HG03457 (cell line): ENCODE data around the gene DYNC2H1.

Source experiments
- ATAC-seq: cut with Tn5 transposase; IDR thresholded peaks from one replicate; pipeline ENCODE4 v1.9.1; 2021; ENCODE audit warnings: moderate number of reproducible peaks; ENCODE audit not compliant: unreplicated experiment

The DYNC2H1 gene

DNA sequence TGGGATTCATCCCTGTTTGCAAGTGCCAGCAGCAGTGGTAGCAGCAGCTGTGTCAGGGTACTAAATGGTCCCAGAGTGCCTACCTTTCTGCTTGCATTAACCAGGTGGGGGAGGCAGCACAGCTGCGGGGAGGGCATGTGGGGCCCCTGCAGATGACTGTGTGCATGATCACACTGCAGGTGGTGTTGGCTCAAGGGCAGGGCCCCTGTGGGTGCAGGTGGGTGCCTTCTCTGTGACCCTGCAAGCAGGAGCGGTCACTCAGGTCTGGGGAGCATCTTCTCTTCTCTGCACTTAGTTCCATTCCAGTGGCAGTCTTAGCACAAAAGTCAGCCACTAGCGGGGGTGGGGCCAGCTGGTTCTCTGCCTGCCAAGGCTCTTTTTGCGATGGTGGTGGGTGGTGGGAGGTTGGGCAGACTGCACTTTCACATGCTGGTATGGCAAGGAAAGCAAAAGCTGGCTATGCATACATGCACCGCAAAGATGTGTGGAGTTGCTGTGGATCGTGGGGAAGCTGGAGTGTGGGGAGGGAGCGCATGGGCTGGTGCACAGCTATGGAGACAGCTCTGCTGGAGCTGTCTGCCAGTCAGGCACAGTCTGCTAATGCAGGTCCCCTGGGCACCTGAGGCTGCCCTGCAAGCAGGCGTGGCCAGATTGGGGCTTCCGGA lies 157.1 kb downstream of the DYNC2H1 start:
- no peak for ATAC-seq

DNA sequence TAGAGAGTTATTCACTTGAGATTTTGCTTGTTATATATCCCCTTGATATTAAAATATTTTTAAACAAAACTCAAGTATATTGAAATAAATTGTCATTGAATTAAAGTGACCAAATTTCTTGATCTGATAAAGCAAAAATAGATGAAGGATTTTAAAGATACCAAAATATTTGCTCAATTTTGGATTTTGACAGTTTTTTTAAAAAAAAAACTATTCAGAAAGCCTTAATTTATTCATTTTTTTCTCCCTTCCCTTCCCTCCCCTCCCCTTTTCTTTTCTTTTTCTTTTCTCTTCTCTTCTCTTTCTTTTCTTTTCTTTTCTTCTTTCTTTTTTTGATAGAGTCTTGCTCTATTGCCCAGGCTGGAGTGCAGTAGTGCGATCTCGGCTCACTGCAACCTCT lies 163.7 kb downstream of the DYNC2H1 start:
- no peak for ATAC-seq

DNA sequence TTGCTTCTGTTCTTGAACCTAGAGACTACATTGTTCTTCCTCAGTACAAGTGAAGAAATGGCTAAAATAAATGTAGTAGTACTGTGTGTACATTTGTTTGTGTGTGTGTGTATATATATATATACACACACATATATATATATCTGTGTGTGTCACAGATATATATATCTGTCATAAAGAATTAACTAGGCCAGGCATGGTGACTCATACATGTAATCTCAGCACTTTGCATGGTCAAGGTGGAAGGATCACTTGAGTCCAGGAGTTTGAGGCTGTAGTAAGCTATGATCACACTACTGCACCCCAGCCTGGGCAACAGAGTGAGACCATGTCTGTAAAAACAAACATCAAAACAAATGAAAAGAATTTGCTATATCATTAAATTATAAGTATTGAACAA lies 164.8 kb downstream of the DYNC2H1 start:
- ATAC-seq, result no peak

DNA sequence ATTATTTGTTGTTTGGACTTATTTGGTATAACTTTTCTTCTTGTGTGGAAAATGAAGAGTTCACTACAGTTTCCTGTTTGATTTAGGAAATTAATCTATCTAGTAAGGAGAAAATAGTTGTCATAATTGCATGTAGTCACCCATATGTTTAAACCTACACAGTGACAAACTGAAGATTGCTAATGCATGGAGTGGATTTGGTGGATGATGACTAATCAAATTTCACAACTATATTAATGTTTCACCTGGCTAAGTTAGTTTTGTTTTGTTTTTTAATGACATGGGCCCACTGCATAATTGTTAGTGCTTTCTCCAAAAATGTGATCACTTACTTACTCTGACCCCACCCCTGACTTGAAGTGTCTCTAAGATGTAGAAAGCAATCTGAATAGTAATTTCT lies 170.6 kb downstream of the DYNC2H1 start:
- no peak for ATAC-seq

DNA sequence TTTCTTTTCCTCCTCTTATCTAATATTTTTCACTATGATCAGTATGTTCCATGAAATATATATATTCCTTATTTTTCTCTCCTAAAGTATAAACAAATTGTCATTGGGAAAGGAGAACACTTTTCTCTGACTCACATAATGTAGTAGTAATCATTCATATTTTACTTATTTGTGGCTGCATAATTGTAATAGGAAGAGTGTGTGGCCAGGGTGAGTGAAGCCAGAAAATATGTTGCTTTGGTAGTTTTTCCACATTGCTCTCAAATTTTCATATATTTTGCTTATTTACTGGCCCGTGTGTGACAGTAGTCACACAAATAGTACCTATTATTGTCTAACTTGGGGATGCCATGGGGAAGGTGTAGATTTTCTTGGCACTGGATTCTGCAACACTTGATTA lies 172.1 kb downstream of the DYNC2H1 start:
- ATAC-seq, result no peak

DNA sequence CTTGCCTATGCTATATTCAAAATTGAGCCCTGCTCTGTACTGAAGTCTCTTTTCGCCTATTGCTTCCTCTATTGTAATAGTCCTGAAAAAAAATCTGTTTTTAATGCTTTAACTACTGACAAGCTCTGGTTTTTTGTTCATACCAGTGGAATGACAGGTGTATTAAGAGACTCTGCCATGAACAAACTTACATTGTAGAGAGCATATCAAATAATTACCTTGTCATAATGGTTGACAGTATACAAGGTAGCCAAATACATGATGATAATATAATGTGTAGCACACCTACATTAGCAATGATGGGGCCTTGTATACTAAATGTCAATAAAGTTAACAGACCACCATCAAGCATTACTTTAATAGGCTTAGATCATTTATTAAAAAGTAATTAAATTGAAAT lies 175.0 kb downstream of the DYNC2H1 start:
- ATAC-seq, result no peak

DNA sequence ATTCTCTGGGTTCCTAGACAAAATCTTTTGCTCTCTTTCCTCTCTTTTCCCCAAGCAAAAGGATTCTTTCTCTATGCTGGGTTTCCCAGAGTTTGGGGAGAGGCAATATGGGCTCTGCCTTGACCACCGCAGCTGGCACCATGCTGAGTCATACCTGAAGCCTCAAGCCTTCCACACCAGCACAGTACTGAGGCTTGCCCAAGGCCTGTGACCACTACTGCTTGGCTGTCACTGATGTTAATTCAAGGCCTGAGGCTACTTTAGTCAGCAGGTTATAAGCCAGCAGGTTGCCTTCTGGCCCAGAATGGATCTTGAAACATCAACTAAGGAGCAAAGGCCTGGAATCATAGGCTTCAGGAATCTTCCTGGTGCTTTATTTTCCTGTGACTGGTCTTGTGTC lies 185.3 kb downstream of the DYNC2H1 start:
- ATAC-seq, result no peak

DNA sequence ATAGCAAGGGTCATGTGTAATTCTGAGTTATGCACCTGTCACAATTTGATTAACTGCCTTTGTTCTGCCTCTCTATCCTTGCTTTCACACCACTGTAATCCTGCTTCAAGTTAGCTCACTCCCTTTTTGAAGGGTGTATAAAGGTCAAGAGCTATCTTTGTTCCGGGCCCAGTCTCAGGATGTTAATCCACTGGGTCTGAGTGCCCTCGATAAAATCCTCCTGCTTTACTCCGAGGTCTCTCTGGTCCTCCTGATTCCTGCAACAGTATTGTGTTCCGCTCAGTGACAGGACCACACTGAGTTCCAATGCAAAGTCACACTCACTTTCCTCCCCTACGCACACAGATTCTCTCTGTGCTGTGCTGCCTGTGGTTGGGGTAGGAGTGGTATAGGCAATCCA lies 186.5 kb downstream of the DYNC2H1 start:
- no peak for ATAC-seq

DNA sequence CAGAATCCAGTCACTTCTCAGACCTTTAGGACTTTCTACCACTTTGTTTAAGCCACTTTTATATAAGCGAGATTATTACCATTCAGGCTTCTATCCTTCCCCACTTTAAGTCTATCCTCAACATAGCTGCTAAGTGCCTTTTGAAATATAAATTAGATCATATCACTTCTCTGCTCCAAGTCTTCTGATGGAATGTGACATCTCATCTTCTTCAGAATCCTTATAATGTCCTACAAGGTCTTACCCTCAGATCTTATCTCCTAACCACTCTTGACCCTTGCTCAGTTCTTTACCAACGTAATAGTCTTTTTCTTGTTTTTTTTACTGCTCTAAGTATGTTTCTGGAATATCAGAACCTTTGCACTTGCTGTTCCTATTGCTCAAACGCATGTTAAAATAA lies 188.7 kb downstream of the DYNC2H1 start:
- no peak for ATAC-seq

DNA sequence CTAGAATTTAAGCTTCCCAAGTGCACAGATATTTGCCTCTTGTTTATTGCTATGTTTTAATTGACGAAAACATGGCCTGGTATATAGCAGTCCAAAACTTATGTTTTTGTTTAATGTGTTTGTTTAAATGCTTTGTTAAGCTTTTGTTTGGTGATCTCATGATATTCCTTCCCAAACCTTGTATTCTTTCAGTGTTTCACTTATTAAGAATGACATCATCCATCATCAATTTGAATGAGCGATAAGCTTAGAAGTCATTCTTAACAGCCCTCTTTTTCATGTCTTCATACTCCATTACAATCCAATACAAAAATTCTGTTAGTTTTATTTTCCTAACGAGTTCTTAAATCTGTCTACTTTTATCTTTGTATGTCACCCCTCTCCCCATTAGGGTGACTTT lies 206.0 kb downstream of the DYNC2H1 start:
- no peak for ATAC-seq

DNA sequence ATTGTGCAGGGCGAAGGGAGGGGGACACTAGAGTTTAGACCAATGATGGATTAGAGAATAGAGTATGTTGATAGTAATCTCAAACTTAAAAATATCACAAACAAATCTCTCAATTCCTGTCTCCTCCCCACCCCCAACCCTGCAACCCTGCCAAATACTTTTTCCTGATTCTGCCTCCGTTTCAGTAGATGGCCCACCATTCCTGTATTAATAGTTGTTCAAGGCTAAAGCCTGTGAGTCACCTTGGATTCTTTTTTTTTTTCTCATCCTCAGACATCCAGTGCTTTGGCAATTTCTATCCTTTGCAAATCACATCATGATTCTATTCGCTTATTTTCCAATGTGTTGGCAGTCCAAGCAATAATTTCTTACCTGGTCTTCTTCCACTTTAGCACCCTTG lies 207.9 kb downstream of the DYNC2H1 start:
- ATAC-seq, result no peak

DNA sequence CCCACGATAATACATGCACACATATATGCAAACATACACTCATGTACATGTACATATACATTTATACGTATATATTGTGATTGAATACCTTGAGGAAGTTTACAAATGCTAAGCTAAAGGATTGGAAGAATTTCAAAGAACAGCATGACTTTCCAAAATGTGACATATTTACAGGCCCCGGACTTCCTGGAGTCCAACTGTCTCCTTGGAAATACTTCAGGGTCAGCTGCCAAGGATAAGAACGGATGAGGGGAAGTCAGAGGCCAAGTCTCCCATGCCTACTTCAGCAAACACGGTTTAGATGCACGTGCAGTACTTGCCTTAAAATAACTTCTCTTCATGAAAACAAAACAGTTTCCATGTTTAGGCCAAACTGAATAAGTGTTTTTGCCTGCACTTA lies 213.6 kb downstream of the DYNC2H1 start:
- no peak for ATAC-seq

DNA sequence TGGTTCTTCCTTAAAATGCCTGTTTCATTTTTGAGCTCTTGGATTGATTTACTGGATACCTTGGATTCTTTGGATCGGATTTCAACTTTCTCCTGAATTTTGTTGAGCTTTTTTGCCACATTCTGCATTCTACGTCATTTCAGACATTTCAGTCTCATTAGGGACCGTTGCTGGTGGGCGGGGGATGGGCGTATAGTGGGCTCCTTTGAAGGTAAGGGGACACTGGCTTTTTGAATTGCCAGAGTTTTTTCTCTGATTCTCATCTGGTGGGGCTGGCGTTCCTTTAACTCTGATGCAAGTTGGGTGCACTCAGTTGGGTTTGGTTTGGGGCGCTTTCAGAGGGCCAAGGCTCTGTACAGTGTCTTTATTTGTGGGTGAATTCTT lies 216.5 kb downstream of the DYNC2H1 start:
- no peak for ATAC-seq

DNA sequence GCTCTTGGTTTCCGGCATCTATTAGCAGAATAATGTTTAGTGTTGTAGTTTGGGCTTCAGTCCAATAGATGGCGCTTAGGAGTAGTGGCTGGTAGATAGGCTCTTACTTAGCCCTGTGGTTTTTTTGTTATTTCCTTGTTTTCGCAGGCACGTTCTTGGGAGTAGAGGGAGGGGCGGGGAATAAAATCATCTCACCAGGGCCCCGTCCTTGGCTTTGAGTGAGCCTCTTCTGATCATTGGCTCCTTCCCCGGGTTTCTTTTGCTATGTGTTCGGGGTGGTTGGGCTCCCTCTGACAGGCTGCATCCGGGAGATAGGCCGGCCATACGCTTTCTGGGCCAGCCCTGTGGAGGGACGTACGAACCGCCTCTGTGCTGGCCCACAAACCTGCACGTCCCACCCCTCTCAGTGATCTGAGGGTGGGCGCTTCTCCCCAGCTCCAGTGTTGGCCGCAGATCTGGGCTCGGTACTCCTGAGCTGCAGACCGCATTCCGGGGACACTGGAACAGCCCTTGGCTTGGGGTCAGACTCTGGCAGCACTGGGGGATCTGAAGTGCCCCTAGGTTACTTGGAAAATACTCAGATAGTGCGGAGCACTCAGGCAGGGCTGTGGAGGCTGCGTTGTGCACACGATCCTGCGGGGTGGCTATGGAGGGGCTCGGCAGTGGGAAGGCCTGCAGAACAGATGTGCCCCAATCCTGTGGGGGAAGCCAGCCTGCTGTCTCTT lies 217.0 kb downstream of the DYNC2H1 start:
- peak; percentile 82 for ATAC-seq

DNA sequence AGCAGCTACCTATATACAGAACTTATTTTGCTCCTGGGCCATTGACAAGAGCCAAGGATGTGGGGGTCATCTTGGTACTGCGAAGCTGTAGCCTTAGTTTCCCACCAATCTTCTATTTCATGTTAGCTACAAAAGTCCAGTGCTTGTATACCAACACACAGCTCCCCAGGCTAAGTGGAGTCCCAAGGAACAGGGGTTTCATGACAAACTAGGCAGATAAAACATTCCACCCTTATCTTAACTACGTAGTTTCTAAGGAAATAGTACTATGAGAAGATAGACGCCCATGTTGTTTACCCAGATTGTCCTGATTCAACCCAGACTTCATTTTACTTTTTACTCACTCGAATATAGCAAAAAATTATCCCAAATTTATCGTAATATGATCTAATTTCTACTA lies 218.5 kb downstream of the DYNC2H1 start:
- no peak for ATAC-seq

DNA sequence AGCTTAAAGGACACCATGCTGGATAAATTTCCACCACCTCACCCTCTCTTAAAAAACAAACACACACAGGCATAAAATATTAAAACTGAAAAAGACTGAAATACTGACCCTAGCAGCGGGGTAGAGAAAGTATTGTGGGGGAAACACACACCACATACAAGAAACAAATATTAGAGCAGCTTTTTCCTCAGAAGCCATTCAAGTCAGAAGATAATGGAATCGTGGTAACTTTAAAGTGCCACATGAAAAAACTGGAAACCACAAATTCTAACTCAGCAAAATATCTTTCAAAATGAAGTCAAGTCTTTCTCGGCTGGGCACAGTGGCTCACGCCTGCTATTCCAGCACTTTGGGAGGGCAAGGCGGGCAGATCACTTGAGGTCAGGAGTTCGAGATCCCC lies 223.2 kb downstream of the DYNC2H1 start:
- no peak for ATAC-seq

DNA sequence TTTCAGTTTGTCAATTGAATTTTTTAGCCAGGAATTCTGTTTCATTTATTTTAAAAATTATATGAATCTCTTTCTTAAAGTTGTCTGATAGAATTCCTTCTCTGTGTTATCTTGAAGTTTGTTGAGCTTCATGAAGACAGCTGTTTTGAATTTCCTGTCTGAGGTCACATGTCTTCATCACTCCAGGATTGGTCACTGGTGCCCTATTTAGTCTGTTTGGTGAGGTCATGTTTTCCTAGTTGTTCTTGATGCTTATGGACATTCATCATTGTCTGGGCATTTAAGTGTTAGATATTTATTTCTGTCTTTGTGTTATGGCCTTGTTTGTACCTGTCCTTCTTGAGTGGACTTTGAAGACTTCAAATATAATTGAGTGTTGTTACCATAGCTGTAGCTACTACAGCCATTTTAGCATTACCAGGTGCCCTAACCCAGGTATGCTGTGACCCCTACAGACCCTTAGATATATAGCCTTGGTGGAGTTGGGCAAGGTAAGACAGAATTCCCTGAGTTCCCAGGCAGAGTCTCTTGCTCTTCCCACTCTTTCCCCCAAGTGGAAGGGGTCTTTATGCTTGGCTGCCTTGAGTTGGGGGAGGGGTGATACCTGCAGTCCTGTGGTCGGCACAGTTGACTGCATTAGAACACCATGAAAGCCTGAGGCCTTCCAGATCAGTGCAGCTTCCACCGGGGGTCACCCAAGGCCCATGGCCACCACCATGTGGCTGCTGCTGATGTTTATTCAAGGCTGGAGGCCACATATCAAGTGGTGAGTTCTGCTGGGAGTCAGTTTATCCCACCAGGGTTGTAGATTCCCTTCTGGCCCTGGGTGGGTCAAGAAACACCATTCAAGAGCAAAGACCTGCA lies 229.6 kb downstream of the DYNC2H1 start:
- ATAC-seq, result no peak

DNA sequence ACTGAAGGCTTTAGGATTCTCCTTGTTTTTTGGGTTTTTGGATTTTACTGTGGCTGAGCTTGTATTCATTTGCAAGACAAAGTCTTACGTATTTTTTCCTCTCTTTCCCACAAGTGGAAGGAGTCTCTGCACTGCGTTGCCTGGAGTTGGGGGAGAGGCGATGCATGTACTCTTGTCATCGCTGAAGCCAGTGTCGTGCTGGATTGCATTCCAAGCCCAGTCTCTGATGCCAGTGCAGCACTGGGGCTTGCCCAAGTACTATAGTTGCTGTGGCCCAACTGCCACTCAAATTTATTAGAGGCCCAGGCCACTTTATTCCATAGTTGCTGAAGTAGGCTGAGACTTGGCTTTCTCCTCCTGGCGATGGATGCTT lies 230.2 kb downstream of the DYNC2H1 start:
- ATAC-seq, result no peak

DNA sequence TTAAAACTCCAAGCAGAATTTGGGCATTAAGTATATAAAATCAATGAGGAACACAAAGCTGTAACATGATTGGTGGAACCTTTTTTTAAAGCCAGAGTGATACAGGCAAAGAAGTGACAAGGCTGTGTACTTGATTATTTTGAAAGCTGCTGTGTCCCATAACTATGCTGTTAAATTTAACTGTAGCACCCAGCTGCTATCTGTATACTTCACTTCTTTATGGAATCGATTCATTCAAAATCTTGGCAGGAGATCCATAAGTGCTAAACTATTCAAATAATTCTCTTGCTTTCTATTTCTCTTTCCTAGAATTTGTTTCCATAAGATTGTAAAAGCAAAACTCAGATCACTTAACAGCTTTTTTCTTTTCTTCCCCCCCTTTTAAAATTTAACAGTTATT lies 231.7 kb downstream of the DYNC2H1 start:
- no peak for ATAC-seq

DNA sequence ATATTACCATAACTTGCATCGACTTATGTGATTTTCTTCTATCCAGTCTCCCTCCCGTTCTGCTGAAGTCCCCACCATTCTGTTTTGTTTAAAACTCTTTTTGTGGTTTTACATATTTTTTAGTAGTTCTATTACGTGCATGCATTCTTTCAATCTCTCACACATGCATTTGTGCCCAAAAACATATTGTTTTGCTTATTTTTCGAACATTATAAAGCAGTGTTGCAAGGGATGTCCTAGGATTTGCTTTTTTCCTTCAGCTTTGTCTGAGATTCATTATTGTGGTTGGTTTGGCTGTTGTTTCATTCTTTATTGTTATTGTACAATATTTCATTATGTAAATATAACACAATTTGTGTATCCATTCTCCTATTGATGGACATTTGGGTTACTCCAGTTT lies 235.7 kb downstream of the DYNC2H1 start:
- no peak for ATAC-seq

DNA sequence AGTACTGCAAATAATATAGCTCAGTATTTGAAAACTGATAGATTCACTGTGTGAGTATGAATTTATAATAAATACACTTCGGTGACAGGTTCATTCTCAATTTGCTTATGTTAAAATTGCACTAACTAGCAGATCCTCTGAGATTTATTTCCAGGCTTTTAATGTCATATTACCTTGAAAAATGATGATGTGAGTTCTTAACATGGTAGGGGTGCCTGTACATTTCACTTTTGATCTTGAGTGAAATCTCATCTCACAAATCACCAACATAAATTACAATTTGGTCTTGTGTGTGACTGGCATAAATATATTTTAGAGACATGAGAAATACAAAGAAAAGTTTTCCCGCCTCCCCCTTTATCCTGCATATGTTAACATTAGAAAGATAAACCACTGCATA lies 240.4 kb downstream of the DYNC2H1 start:
- ATAC-seq, result no peak

DNA sequence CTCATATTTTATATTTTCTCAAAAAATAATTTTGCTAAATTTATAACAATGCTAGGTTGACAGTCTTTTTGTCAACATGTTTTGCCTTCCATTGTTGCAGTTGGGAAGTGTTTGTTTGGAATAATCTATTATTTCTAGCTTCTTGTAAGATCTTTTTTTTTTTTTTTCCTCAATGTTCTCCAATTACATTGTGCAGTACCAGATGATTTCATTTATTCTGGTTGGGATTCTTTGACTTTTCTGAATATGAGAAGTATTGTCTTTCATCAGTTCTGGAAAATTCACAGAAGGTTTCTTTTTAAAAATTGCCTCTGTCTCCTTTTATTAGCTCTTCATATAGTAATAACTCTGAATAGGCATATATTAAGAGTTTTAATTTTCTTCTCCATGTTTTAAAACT lies 245.4 kb downstream of the DYNC2H1 start:
- no peak for ATAC-seq
